ENCODE data around the gene ZNF649. TPM values are rescaled to one million over a fixed set of nuclear protein-coding genes. Genes with fewer than 3 reads are reported as not detected.

Gene ZNF649
- 9.0 and 10.4 TPM in 2 replicates for total RNA-seq

DNA sequence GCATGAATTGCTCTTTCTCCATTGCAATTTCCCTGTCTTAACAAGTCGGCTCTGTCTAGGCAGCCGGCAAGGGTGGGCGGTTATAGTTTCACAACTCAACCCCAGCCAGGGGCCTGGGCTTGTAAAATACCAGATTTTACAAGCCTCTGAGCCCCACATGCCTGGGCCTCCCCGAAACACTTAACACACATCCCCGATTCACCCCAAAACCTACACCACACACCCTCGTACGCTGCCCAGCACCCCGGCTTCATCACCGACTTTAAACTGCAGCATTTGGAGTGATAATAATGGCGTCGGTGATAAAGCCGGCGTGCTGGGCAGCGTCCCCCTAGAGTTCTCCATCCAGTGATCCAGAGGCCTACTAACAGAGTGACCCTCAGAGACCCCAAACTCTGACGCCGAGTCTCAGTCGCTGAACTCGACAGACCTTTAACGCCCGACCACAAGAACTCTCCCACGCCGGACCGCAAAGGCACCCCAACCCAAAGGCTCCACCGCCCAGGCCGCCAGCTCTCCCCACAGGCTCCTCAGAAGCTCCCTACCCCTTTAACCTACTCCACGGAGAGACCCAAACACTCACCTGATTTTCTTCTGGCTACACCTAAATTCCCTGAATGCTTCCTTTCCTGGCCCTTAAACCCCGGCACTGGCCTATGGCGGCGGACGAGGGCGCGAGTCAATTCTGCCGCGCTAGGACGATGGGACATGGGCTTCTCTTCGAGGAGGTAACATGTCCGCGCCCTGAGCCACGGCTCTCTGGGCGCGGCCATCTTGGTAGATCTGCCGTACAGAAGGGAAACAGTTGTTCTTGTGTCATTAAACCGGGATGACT lies at the start of gene ZNF649:
Gene ZNF649, minus strand, starts transcription at position 687 of the 835 bp plus-strand sequence. CDS start 4,910 bp downstream, outside the sequence.

DNA sequence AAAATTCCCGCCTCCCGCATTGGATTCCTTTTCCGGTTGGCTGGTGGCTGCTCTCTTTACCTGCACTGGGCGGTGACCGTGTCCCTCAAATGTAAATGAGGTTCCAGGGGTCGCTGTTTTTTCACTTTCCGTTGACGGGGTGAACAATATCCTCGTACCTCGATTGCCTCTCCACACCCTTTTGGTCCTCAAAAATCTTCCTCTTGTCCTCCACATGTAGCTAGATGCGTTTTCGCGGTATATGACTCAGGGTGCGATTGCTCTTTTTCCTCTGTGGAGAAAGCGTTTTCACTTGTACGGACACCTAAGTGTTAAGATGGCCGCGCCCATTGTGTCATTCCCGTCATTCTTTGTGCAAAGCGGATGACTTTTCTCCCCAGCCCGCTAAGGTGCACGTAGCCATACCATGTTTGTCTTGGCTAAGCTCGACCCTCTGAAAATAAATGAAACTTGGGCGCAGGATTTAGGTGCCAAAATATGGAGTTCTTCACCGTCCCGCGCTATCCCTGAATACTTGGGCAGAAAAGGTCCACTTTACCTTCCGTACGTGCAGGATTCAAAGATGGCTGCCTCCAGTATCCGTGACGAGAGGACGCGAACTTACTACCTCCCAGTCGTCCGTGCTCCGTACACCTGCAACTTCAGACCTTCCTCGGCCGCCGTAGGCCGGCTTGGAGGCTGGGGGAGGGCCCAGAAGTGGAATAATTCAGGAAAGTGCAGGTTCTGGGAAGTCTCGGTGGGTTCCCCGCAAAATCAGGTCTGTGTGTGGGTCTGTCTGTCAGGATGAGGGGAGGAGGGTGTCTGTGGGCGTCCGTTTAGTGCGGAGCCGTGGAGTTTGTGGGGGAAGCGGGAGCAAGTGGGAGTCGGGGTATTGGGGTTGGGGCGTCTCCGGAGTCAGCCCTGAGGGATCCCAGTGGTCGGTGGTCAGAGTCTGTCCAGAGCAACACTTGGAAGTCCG lies 22.2 kb upstream of the ZNF649 start, which contains the start of gene ZNF613:
Gene ZNF613, plus strand, starts transcription at position 689 of the 958 bp plus-strand sequence. CDS start 8,749 bp downstream, outside the sequence.

DNA sequence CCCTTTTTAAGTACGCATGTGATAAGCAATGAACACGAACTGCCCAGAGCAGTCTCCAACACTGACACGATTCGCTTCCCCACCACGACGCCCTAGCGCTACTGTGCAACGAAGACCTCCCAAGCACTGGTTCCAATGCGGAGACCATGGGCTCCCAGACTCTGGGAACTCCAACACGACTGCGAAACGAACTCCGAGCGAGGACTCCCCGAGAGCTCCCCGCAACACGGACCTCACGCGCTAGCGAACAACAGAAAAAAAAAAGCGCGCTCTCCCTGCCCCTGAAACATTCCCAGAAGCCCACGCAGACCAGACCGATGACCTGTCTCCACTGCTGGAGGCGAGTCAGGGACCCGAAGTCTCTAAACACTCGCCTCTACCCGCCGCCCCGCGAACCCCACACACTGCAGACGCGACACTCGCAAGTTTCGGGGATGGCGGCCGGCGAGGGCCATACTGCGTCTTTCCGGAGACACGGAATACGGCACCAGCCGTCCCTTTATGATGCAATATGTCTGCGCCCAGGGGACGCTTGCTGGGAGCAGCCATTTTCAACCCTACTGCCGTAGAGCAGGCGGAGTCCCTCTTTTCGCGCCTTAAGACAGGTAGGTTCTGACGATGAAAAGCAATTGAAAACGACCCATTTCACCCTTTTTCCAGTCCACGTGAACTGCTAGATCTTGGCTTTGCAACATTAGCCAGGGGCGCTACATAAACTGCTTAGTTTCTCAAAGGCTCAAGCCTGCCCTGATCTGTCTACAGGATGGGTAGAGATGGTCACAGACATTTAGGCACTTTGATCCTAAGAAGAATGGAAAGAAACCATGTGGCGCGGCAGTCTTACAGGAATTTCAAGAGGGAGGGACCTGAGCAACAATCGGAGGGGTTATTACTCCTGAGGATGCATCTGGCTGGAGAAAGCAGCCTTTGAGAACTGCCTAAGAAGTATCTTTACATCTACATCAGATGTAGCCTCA lies 17.0 kb downstream of the ZNF649 start, which contains the start of gene ZNF577:
Gene ZNF577, minus strand, starts transcription at position 430 of the 977 bp plus-strand sequence. CDS start 7,569 bp downstream, outside the sequence.

Other genes starting within 250 kb of the ZNF649 start
- gene SPACA6, start 211.7 kb downstream of the ZNF649 start, total RNA-seq, result 7.0 and 8.0 TPM in 2 replicates
- not detected in 2 replicates for gene HAS1, start 181.0 kb downstream of the ZNF649 start, total RNA-seq
- not detected in 2 replicates for gene FPR1, start 153.1 kb downstream of the ZNF649 start, total RNA-seq
- not detected in 2 replicates for gene FPR2, start 143.8 kb downstream of the ZNF649 start, total RNA-seq
- not detected in 2 replicates for gene FPR3, start 109.9 kb downstream of the ZNF649 start, total RNA-seq
- 4.8 and 7.4 TPM in 2 replicates for gene ZNF577, start 17.1 kb downstream of the ZNF649 start, total RNA-seq
- gene ZNF613, start 22.5 kb upstream of the ZNF649 start, total RNA-seq, result 4.9 and 5.5 TPM in 2 replicates
- gene ZNF350, start 81.8 kb upstream of the ZNF649 start, total RNA-seq, result 6.3 and 8.5 TPM in 2 replicates
- 7.6 and 8.9 TPM in 2 replicates for gene ZNF615, start 103.2 kb upstream of the ZNF649 start, total RNA-seq
- gene ZNF614, start 123.4 kb upstream of the ZNF649 start, total RNA-seq, result 14.4 and 14.6 TPM in 2 replicates
- 8.5 and 9.8 TPM in 2 replicates for gene ZNF432, start 143.8 kb upstream of the ZNF649 start, total RNA-seq
- 20.4 and 27.9 TPM in 2 replicates for gene ZNF841, start 190.7 kb upstream of the ZNF649 start, total RNA-seq
- 9.3 and 10.2 TPM in 2 replicates for gene ZNF616, start 234.9 kb upstream of the ZNF649 start, total RNA-seq